Thyroid gland (tissue), 4 donors: ENCODE data around the gene SPATA7. TPM values are rescaled to one million over a fixed set of nuclear protein-coding genes. Genes with fewer than 3 reads are reported as not detected.
"Not testable (repeated sequence)": the region's sequence is repeated elsewhere in the genome, so short reads cannot be mapped to it uniquely, and the experiment has no call there.

Experiments used
- DNase-seq, 2 donors: peaks; one replicate each; pipeline ENCODE4 v3.0.0-alpha.2; 2019
- H3K27ac ChIP-seq, 3 donors: fragments of 200-600 bp; sonication (generic); 1 replicate in 2 of 3; 2 replicates in 1 of 3; pipeline ENCODE4 v1.5.1; 2016 to 2019; ENCODE audit warnings: mild to moderate bottlenecking in 1 of 3, moderate library complexity in 1 of 3
- H3K27me3 ChIP-seq: fragments of 200-600 bp; sonication (generic); one replicate; pipeline ENCODE4 v1.5.1; 2019
- H3K36me3 ChIP-seq, 2 donors: fragments of 200-600 bp; sonication (generic); one replicate each; pipeline ENCODE4 v1.5.1; 2016 to 2019
- H3K4me1 ChIP-seq, 2 donors: fragments of 200-600 bp; sonication (generic); one replicate each; pipeline ENCODE4 v1.5.1; 2017 to 2019
- H3K4me3 ChIP-seq, 3 donors: fragments of 200-600 bp; sonication (generic); replicated peaks in 1 of 3; 1 replicate in 2 of 3; 2 replicates in 1 of 3; pipeline ENCODE4 v1.5.1; 2016; ENCODE audit warnings: mild to moderate bottlenecking in 1 of 3
- H3K9me3 ChIP-seq: fragments of 200-600 bp; sonication (generic); one replicate; pipeline ENCODE4 v1.5.1; 2017
- POLR2A ChIP-seq, 2 donors: fragments of 450-650 bp; IDR thresholded peaks; one replicate each; pipeline ENCODE4 v1.6.1; 2017; ENCODE audit warnings: antibody characterized with exemption in 2 of 2, mild to moderate bottlenecking in 2 of 2, moderate library complexity in 1 of 2
- WGBS, 2 donors: methylation state at CpG; one replicate each; pipeline ENCODE4 v1.1.5; 2017; 5-methylcytosine and 5-hydroxymethylcytosine counted together
- intact Hi-C: fragments of 100-400 bp; cut with DNase I; formaldehyde crosslinking; loops from one replicate; pipeline ENCODE4 v1.15.1; 2023
- total RNA-seq, 4 donors: library from RNA; depleted of rRNA; stranded (reverse); fragments of >200 nt; gene quantifications; one replicate each; pipeline ENCODE4 v1.2.3, GENCODE V29; 2016
- TF ChIP-seq, protein P1 (sequence below), 6 experiments: fragments of 200-600 bp in 3 of 6; fragments of 450-650 bp in 3 of 6; sonication (generic) in 3 of 6; IDR thresholded peaks; one replicate each; pipeline ENCODE4 v1.5.1; 2016 to 2019; ENCODE audit warnings: antibody characterized with exemption in 6 of 6, mild to moderate bottlenecking in 2 of 6, inconsistent platforms in 1 of 6, moderate library complexity in 1 of 6

The SPATA7 gene
- total RNA-seq, 4 donors from 2014 or later, result 51.0 to 57.6 (median 52.2) TPM

DNA sequence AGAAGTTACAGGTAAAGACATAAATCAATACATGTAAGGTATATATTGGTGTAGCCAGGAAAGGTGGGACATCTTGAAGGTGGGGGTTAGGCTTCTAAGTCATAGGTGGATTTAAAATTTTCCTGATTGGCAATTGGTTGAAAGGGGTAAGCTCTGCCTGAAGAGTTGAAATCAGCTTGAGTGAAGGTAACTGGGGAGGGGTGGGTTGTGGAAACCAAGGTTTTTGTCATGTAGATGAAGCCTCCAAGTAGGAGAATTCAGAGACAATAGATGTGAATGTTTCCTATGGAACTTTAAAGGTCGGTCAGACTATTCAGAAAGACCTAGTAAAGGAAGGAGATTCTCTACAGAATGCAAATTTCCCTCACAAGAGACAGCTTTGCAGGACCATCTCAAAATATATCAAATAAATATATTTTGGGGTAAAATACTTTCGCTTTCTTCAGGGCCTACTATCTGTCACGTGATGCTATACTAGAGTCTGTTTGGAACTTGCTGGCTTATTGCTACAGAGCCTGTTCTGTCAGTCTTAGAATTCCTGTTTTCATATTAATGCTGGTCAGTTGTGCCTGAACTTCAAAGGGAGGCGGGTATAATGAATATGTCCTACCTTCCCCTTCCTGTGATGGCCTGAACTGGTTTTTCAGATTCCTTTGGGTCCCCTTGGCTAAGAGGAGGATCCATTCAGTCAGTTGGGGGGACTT lies 20.6 kb upstream of the SPATA7 start:
- H3K27me3 ChIP-seq, result no peaks in the 10 kb centered on the region
- intact Hi-C loops, result no loop called here
- no peak overlapping the region for H3K4me3 ChIP-seq
- no peaks in the 10 kb centered on the region for H3K36me3 ChIP-seq
- no peak overlapping the region for H3K27ac ChIP-seq
- H3K9me3 ChIP-seq, result no peaks in the 10 kb centered on the region
- no peak for DNase-seq
- no peak for TF ChIP-seq POLR2A (IDR thresholded peaks at IDR 0.05)
- TF ChIP-seq, protein P1, sequence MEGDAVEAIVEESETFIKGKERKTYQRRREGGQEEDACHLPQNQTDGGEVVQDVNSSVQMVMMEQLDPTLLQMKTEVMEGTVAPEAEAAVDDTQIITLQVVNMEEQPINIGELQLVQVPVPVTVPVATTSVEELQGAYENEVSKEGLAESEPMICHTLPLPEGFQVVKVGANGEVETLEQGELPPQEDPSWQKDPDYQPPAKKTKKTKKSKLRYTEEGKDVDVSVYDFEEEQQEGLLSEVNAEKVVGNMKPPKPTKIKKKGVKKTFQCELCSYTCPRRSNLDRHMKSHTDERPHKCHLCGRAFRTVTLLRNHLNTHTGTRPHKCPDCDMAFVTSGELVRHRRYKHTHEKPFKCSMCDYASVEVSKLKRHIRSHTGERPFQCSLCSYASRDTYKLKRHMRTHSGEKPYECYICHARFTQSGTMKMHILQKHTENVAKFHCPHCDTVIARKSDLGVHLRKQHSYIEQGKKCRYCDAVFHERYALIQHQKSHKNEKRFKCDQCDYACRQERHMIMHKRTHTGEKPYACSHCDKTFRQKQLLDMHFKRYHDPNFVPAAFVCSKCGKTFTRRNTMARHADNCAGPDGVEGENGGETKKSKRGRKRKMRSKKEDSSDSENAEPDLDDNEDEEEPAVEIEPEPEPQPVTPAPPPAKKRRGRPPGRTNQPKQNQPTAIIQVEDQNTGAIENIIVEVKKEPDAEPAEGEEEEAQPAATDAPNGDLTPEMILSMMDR (IDR thresholded peaks at IDR 0.05), result no peak
- H3K4me1 ChIP-seq, result no peaks in the 10 kb centered on the region
- 66 to 70% methylated on average over 4 of the region's 4 CpGs for WGBS, 2 donors

DNA sequence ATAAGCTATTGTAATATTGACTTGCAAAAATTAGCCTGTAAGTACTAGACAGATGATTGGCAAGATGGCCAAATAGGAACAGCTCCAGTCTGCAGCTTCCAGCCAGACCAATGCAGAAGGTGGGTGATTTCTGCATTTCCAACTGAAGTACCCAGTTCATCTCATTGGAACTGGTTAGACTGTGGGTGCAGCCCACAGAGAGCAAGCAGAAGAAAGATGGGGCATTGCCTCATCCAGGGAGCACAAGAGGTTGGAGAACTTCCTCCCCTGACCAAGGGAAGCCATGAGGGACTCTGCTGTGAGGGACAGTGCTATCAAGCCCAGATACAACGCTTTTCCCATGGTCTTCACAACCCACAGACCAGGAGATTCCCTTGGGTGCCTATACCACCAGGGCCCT lies 16.0 kb upstream of the SPATA7 start:
- TF ChIP-seq, protein P1 (IDR thresholded peaks at IDR 0.05), result no peak
- no peak for TF ChIP-seq POLR2A (IDR thresholded peaks at IDR 0.05)
- no peaks in the 10 kb centered on the region for H3K9me3 ChIP-seq
- no peak for DNase-seq
- H3K27me3 ChIP-seq, result no peaks in the 10 kb centered on the region
- H3K4me3 ChIP-seq, result no peak overlapping the region
- no peaks in the 10 kb centered on the region for H3K4me1 ChIP-seq
- WGBS, 2 donors, result 50 to 100% methylated on average over 1 of the region's 1 CpG
- H3K27ac ChIP-seq, result no peak overlapping the region
- intact Hi-C loops, result no loop called here
- no peaks in the 10 kb centered on the region for H3K36me3 ChIP-seq

DNA sequence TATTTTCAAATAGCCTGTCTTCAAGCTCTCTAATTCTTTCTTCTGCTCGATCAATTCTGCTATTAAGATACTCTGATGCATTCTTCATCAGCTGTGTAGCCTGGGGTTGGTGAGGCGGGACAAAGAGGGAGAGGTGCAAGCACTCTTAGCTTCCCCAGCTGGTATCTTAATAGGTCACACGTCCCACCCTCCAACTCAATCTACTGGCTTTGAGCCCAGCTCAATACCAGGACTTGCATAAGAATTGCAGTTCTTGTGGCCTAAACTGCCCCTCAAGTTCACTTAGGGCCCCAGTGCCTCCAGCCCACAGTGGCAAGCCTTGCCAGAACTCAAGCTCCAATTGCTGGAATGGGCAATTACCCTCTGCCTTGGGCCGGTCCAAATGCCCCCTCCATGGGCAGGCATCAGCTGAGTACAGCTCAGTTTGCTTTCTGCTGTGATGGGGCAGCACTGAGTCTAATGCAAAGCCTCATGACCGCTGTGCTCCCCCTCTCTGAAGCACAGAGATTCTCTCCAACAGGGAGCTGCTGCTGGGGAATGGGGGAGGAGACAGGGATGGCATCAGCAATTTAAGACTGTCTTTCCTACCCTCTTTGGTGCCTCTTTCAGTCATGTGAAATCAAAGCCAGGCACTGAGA lies 5.6 kb upstream of the SPATA7 start:
- intact Hi-C loops, result loop anchor here (10.0 kb wide), 1 partner anchor 175 kb away; the partner anchor contains the start of gene PTPN21
- 50 to 54% methylated on average over 5 of the region's 5 CpGs for WGBS, 2 donors

DNA sequence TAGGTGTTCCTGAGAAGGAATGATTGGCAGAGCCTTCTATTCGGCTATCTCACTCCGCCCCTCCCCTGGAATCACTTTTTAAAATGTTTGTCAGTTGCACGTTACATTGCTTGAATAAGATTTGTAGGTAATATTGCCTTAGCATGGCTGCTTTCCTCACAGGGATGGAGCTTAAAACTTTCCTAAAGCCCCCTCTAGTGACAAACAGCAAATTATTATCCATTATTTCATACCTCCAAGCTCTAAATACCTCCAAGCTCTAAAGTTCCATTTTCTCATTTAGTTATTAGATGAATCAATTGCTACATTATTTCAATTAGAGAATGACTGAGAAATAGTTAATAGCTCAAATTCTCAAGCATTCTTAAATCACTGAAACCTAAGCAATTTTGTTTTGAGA lies 5.1 kb upstream of the SPATA7 start:
- TF ChIP-seq, protein P1 (IDR thresholded peaks at IDR 0.05), result no peak
- TF ChIP-seq POLR2A (IDR thresholded peaks at IDR 0.05), result no peak
- no peaks in the 10 kb centered on the region for H3K36me3 ChIP-seq
- DNase-seq, result no peak
- no peaks in the 10 kb centered on the region for H3K9me3 ChIP-seq
- no peak overlapping the region for H3K4me3 ChIP-seq
- no peak overlapping the region for H3K27ac ChIP-seq
- 61 to 68% methylated on average over 3 of the region's 3 CpGs for WGBS, 2 donors
- peaks cover 0 to 7% of the 10 kb centered on the region in 2 donors for H3K4me1 ChIP-seq
- intact Hi-C loops, result loop anchor here (10.0 kb wide), 1 partner anchor 174 kb away; the partner anchor contains the start of gene PTPN21
- H3K27me3 ChIP-seq, result no peaks in the 10 kb centered on the region

More for the DNA sequence above, 5.6 kb upstream of the SPATA7 start:
- H3K36me3 ChIP-seq, result no peaks in the 10 kb centered on the region
- H3K4me3 ChIP-seq, result no peak overlapping the region
- peak; percentile 3 to 7 for DNase-seq
- no peak overlapping the region for H3K27ac ChIP-seq
- no peaks in the 10 kb centered on the region for H3K27me3 ChIP-seq
- no peak for TF ChIP-seq POLR2A (IDR thresholded peaks at IDR 0.05)
- TF ChIP-seq, protein P1 (IDR thresholded peaks at IDR 0.05), result no peak
- no peaks in the 10 kb centered on the region for H3K9me3 ChIP-seq
- H3K4me1 ChIP-seq, result peaks cover 0 to 7% of the 10 kb centered on the region in 2 donors

DNA sequence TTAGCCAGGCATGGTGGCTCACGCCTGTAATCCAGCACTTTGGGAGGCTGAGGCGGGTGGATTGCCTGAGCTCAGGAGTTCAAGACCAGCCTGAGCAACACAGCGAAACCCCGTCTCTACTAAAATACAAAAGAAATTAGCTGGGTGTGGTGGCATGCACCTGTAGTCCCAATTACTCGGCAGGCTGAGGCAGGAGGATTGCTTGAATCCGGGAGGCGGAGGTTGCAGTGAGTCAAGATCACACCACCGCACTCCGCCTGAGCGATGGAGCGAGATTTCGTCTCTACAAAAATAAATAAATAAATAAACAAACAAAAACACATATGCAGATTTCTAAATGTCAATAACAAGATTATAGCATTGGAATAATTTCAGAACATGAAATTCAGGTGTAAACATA lies 3.8 kb upstream of the SPATA7 start:
- H3K4me3 ChIP-seq, H3K4me1 ChIP-seq, H3K27ac ChIP-seq, H3K9me3 ChIP-seq, H3K36me3 ChIP-seq, H3K27me3 ChIP-seq, DNase-seq: not testable (repeated sequence)
- 93 to 94% methylated on average over 12 of the region's 12 CpGs for WGBS, 2 donors
- intact Hi-C loops, result loop anchor here (10.0 kb wide), 1 partner anchor 173 kb away; the partner anchor contains the start of gene PTPN21
